ENCODE data around the gene INPP5A.

The INPP5A gene

GRCh38 chr10:132722394-132723329, 185.1 kb downstream of the INPP5A start:
- DNase-seq = peak; percentile 56

- no peak for DNase-seq
Observed at GRCh38 chr10:132723330-132723970, 185.9 kb downstream of the INPP5A start.

- no peak for DNase-seq
Observed at GRCh38 chr10:132724446-132724845, 186.9 kb downstream of the INPP5A start.

- DNase-seq = no peak
Observed at GRCh38 chr10:132725202-132725601, 187.6 kb downstream of the INPP5A start.

GRCh38 chr10:132726194-132726593, 188.6 kb downstream of the INPP5A start:
- no peak for DNase-seq

- no peak for DNase-seq
Observed at GRCh38 chr10:132726951-132727350, 189.4 kb downstream of the INPP5A start.

- no peak for DNase-seq
Observed at GRCh38 chr10:132727411-132727810, 189.8 kb downstream of the INPP5A start.

- DNase-seq = no peak
Observed at GRCh38 chr10:132728321-132728720, 190.7 kb downstream of the INPP5A start.

GRCh38 chr10:132728741-132729140, 191.2 kb downstream of the INPP5A start:
- no peak for DNase-seq

GRCh38 chr10:132729810-132730572, 192.4 kb downstream of the INPP5A start:
- DNase-seq = no peak

GRCh38 chr10:132730573-132730953, 193.0 kb downstream of the INPP5A start:
- DNase-seq = no peak

GRCh38 chr10:132732518-132732917, 194.9 kb downstream of the INPP5A start:
- DNase-seq = no peak

GRCh38 chr10:132733926-132734325, 196.3 kb downstream of the INPP5A start:
- DNase-seq = no peak

- DNase-seq = no peak
Observed at GRCh38 chr10:132735341-132735775, 197.8 kb downstream of the INPP5A start.

GRCh38 chr10:132735923-132736391, 198.4 kb downstream of the INPP5A start:
- DNase-seq = no peak

GRCh38 chr10:132737390-132738048, 199.9 kb downstream of the INPP5A start:
- DNase-seq = no peak

- DNase-seq = no peak
Observed at GRCh38 chr10:132738454-132739224, 201.1 kb downstream of the INPP5A start.

GRCh38 chr10:132739225-132739613, 201.6 kb downstream of the INPP5A start:
- no peak for DNase-seq

GRCh38 chr10:132740588-132740987, 203.0 kb downstream of the INPP5A start:
- no peak for DNase-seq

- no peak for DNase-seq
Observed at GRCh38 chr10:132742167-132742836, 204.7 kb downstream of the INPP5A start.

- no peak for DNase-seq
Observed at GRCh38 chr10:132742837-132743194, 205.2 kb downstream of the INPP5A start.
